Liver (tissue), 9 donors: ENCODE data around the gene ATG2B. TPM values are rescaled to one million over a fixed set of nuclear protein-coding genes. Genes with fewer than 3 reads are reported as not detected.
A peak's percentile ranks its signal among the peaks of the same experiment; 100 is the strongest.

Experiments
- DNase-seq: peaks from one replicate; pipeline ENCODE4 v3.0.0-alpha.2; 2017; ENCODE audit warnings: low spot score
- H3K27ac ChIP-seq, 2 donors: one replicate each; pipeline ENCODE4 v1.7.0; 2013; ENCODE audit warnings: inconsistent platforms in 2 of 2, low read length in 2 of 2, control low read depth in 1 of 2, low read depth in 1 of 2, mild to moderate bottlenecking in 1 of 2
- H3K27me3 ChIP-seq, 4 donors: one replicate each; pipeline versions ENCODE4 v1.6.1 to v1.7.0; 2013; ENCODE audit warnings: low read length in 3 of 4, inconsistent platforms in 1 of 4, mild to moderate bottlenecking in 1 of 4, moderate library complexity in 1 of 4; ENCODE audit not compliant: control insufficient read depth in 4 of 4, insufficient read depth in 4 of 4
- H3K36me3 ChIP-seq, 4 donors: one replicate each; pipeline versions ENCODE4 v1.6.1 to v1.7.0; 2013; ENCODE audit warnings: low read length in 3 of 4, mild to moderate bottlenecking in 3 of 4, low read depth in 1 of 4, moderate library complexity in 1 of 4; ENCODE audit not compliant: control insufficient read depth in 4 of 4, insufficient read depth in 3 of 4
- H3K4me1 ChIP-seq, 4 donors: one replicate each; pipeline versions ENCODE4 v1.6.1 to v1.7.0; 2013; ENCODE audit warnings: low read length in 3 of 4, mild to moderate bottlenecking in 3 of 4, moderate library complexity in 1 of 4; ENCODE audit not compliant: control insufficient read depth in 4 of 4, insufficient read depth in 4 of 4
- H3K4me3 ChIP-seq, 3 donors: one replicate each; pipeline versions ENCODE4 v1.6.1 to v1.7.0; 2013; ENCODE audit warnings: low read length in 3 of 3, control low read depth in 1 of 3, low read depth in 1 of 3, mild to moderate bottlenecking in 1 of 3
- H3K9ac ChIP-seq, 2 donors: one replicate each; pipeline ENCODE4 v1.7.0; 2013; ENCODE audit warnings: low read length in 2 of 2, mild to moderate bottlenecking in 2 of 2, moderate library complexity in 2 of 2, control low read depth in 1 of 2, low read depth in 1 of 2
- H3K9me3 ChIP-seq, 4 donors: one replicate each; pipeline versions ENCODE4 v1.6.1 to v1.7.0; 2013; ENCODE audit warnings: low read length in 3 of 4; ENCODE audit not compliant: control insufficient read depth in 4 of 4
- ATF3 ChIP-seq: IDR thresholded peaks from 2 replicates; pipeline ENCODE4 v1.6.1; 2016; ENCODE audit warnings: antibody characterized with exemption
- EGR1 ChIP-seq, 2 donors: IDR thresholded peaks; 2 replicates each; pipeline ENCODE4 v1.6.1; 2016 to 2018; ENCODE audit warnings: antibody characterized with exemption in 2 of 2, low read depth in 2 of 2
- FOXA2 ChIP-seq: IDR thresholded peaks from 2 replicates; pipeline ENCODE4 v1.6.1; 2016; ENCODE audit warnings: antibody characterized with exemption
- HNF4A ChIP-seq, 2 donors: conservative IDR thresholded peaks; 2 replicates each; pipeline ENCODE4 v1.6.1; 2016; ENCODE audit warnings: antibody characterized with exemption in 2 of 2, mild to moderate bottlenecking in 2 of 2
- HNF4G ChIP-seq: IDR thresholded peaks from 2 replicates; pipeline ENCODE4 v1.6.1; 2016; ENCODE audit warnings: antibody characterized with exemption
- MAX ChIP-seq: IDR thresholded peaks from 2 replicates; pipeline ENCODE4 v1.6.1; 2016; ENCODE audit warnings: antibody characterized with exemption
- NR2F2 ChIP-seq: IDR thresholded peaks from 2 replicates; pipeline ENCODE4 v1.6.1; 2016; ENCODE audit warnings: antibody characterized with exemption
- RXRA ChIP-seq, 2 donors: IDR thresholded peaks; 2 replicates each; pipeline ENCODE4 v1.6.1; 2017 to 2018; ENCODE audit warnings: antibody characterized with exemption in 2 of 2, mild to moderate bottlenecking in 1 of 2
- YY1 ChIP-seq: IDR thresholded peaks from 2 replicates; pipeline ENCODE4 v1.6.1; 2016; ENCODE audit warnings: antibody characterized with exemption, mild to moderate bottlenecking
- ZBTB33 ChIP-seq: IDR thresholded peaks from 2 replicates; pipeline ENCODE4 v1.6.1; 2016; ENCODE audit warnings: antibody characterized with exemption
- WGBS: extraction: QIAGEN DNeasy Blood & Tissue Kit; methylation state at CpG from one replicate; pipeline ENCODE4 v1.1.7; 2013; 5-methylcytosine and 5-hydroxymethylcytosine counted together
- polyA plus RNA-seq, 2 donors: library from polyadenylated mRNA; stranded (reverse) in 1 of 2; unstranded in 1 of 2; fragments of 200-250 nt in 1 of 2; fragments of >200 nt in 1 of 2; fragmentation: Nextera tagmentation in 1 of 2; extraction: Ambion mirVana in 1 of 2; gene quantifications; one replicate each; pipeline versions ENCODE4 v1.2.1 to v1.2.3, GENCODE V29; 2013 to 2015
- total RNA-seq, 2 donors: library from RNA; depleted of rRNA; stranded (reverse); fragments of >200 nt; gene quantifications; one replicate each; pipeline ENCODE4 v1.2.3, GENCODE V29; 2014
- TF ChIP-seq, protein P1 (sequence below): IDR thresholded peaks from 2 replicates; pipeline ENCODE4 v1.6.1; 2016; ENCODE audit warnings: antibody characterized with exemption, mild to moderate bottlenecking
- donor health status: healthy.
- donor health status: healthy.
- donor health status: healthy.
- donor health status: healthy.
- donor health status: healthy.

ATG2B gene
- total and polyA plus RNA-seq, 4 donors = 4.7 to 36.0 (median 20.5) TPM

GRCh38 chr14:96316087-96316486, 47.1 kb downstream of the ATG2B start:
- Histone ChIP-seq H3K4me1 (no peaks in the 10 kb centered on the region), H3K9ac (no peak overlapping the region), H3K36me3 (peaks cover 2 to 30% (median 26%) of the 10 kb centered on the region in 4 donors), H3K9me3 (no peaks in the 10 kb centered on the region), H3K4me3 (no peak overlapping the region), H3K27ac (peak overlapping the region in 1 of 2 donors; percentile 38), H3K27me3 (no peaks in the 10 kb centered on the region)
- 67% methylated on average over 3 of the region's 3 CpGs for WGBS
- no peak for DNase-seq
- TF ChIP-seq RXRA (IDR thresholded peaks at IDR 0.05) = peak in 1 of 2 donors; percentile 55
- peak; percentile 46 for TF ChIP-seq ZBTB33
- TF ChIP-seq HNF4A (conservative IDR thresholded peaks at IDR 0.05) = peak; percentile 16 to 23
- no peak for TF ChIP-seq YY1
- TF ChIP-seq FOXA2 = no peak
- TF ChIP-seq NR2F2 = no peak
- TF ChIP-seq MAX = peak; percentile 42

DNA sequence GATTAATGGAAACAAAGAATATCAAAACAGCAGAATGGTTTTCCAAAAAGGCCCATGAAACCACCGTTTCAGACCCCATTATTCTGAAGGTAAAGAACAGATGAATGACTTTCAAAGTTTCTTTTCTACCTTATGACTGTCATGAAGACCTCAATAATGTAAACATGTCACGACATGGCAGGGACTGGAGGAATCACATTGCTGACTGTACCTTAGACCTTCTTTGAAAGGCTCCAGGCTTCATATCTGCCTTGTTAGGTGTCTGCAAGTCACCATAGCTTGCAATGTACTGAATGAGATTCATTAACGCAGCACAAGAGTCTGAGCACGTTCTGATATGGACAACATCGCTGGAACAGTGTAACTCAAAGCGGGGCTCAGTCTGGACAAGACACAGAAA, 52.2 kb downstream of the ATG2B start:
- peaks cover 2 to 32% (median 24%) of the 10 kb centered on the region in 4 donors for H3K36me3 ChIP-seq
- 93% methylated on average over 6 of the region's 6 CpGs for WGBS
- peak overlapping the region in 1 of 2 donors; percentile 10 for H3K27ac ChIP-seq

More for the DNA sequence above, 52.2 kb downstream of the ATG2B start:
- Histone ChIP-seq H3K4me1 (peaks cover 7 to 23% (median 17%) of the 10 kb centered on the region in 4 donors), H3K9ac (no peak overlapping the region), H3K4me3 (no peak overlapping the region), H3K9me3 (no peaks in the 10 kb centered on the region), H3K27me3 (no peaks in the 10 kb centered on the region)
- TF ChIP-seq HNF4G (no peak), MAX (no peak), YY1 (no peak), EGR1 (IDR thresholded peaks at IDR 0.05; ENCODE audit: low read depth in 2 of 2) (no peak), ATF3 (no peak)
- TF ChIP-seq, protein P1, sequence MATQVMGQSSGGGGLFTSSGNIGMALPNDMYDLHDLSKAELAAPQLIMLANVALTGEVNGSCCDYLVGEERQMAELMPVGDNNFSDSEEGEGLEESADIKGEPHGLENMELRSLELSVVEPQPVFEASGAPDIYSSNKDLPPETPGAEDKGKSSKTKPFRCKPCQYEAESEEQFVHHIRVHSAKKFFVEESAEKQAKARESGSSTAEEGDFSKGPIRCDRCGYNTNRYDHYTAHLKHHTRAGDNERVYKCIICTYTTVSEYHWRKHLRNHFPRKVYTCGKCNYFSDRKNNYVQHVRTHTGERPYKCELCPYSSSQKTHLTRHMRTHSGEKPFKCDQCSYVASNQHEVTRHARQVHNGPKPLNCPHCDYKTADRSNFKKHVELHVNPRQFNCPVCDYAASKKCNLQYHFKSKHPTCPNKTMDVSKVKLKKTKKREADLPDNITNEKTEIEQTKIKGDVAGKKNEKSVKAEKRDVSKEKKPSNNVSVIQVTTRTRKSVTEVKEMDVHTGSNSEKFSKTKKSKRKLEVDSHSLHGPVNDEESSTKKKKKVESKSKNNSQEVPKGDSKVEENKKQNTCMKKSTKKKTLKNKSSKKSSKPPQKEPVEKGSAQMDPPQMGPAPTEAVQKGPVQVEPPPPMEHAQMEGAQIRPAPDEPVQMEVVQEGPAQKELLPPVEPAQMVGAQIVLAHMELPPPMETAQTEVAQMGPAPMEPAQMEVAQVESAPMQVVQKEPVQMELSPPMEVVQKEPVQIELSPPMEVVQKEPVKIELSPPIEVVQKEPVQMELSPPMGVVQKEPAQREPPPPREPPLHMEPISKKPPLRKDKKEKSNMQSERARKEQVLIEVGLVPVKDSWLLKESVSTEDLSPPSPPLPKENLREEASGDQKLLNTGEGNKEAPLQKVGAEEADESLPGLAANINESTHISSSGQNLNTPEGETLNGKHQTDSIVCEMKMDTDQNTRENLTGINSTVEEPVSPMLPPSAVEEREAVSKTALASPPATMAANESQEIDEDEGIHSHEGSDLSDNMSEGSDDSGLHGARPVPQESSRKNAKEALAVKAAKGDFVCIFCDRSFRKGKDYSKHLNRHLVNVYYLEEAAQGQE = no peak
- DNase-seq = no peak
